ENCODE data around the gene RFX7.

Gene RFX7

DNA sequence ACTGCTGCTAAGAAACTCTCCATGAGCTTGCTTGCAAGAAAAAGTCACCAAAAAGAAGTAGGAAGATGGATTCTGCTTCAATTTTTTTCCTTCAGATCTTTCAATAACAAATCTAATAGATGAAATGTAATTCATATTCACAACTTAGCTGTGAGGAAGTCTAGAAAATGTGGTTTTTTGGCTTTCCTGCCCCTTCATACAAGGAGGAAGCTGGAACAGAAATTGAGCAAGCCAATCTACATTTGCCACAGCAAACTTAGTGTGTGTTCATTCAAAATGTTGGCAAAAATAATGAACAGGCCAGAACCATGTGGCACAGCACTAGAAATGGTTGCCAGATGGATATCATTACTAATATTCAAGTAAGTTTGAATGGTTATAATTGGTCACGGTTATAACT, 157.1 kb downstream of the RFX7 start:
- in situ Hi-C loops (cut with MboI; ENCODE audit: low sequenced_read_pairs, unreplicated experiment), result no loop called here
- no peak for DNase-seq (ENCODE audit: low spot score)
- TF ChIP-seq, protein P1, sequence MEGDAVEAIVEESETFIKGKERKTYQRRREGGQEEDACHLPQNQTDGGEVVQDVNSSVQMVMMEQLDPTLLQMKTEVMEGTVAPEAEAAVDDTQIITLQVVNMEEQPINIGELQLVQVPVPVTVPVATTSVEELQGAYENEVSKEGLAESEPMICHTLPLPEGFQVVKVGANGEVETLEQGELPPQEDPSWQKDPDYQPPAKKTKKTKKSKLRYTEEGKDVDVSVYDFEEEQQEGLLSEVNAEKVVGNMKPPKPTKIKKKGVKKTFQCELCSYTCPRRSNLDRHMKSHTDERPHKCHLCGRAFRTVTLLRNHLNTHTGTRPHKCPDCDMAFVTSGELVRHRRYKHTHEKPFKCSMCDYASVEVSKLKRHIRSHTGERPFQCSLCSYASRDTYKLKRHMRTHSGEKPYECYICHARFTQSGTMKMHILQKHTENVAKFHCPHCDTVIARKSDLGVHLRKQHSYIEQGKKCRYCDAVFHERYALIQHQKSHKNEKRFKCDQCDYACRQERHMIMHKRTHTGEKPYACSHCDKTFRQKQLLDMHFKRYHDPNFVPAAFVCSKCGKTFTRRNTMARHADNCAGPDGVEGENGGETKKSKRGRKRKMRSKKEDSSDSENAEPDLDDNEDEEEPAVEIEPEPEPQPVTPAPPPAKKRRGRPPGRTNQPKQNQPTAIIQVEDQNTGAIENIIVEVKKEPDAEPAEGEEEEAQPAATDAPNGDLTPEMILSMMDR (IDR thresholded peaks at IDR 0.05; ENCODE audit: borderline replicate concordance, control extremely low read depth, extremely low read depth, insufficient read depth, missing control alignments), result no peak

DNA sequence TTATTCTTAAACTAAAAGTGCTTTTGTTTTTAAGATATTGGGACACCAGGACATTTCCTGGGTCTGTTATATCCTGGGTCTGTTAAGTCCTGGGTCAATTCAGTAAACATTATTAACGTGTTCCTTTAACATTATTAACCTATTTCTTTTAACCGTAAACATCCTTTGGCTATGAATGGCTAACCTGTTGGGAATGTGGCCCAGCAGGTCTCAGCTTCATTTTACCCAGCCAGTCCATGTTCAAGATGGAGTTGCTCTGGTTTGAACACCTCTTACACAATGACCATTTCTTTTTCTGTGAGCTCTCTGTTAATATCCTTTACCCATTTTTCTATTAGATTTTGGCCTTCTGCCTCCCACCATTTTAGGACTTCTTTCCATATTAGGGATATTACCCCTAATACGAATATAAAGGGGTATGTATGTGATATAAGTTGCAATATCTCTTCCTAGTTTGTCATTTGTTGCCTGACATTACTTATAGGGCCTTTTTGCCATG, 161.4 kb downstream of the RFX7 start:
- in situ Hi-C loops (cut with MboI; ENCODE audit: low sequenced_read_pairs, unreplicated experiment), result no loop called here
- DNase-seq (ENCODE audit: low spot score), result no peak
- TF ChIP-seq, protein P1 (IDR thresholded peaks at IDR 0.05; ENCODE audit: borderline replicate concordance, control extremely low read depth, extremely low read depth, insufficient read depth, missing control alignments), result no peak

DNA sequence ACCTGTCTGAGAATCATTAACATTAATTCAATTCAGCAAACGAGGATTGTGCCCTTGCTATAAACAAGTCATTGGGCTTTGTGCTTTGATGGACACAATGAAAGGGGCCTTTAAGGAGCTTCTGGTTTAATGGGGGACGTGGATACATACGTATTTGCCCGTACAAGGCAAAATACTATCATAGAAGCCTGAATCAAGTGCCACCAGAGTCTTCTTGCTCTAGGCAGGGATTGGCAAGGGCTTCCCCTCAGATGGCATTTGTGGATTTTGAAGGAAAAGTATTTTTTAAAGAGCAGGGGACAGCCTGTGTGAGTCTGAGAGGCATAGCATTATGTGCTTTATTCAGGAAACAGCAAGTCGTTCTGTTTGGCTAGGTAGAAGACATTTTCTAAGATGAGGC, 166.6 kb downstream of the RFX7 start:
- TF ChIP-seq, protein P1 (IDR thresholded peaks at IDR 0.05; ENCODE audit: borderline replicate concordance, control extremely low read depth, extremely low read depth, insufficient read depth, missing control alignments), result no peak
- in situ Hi-C loops (cut with MboI; ENCODE audit: low sequenced_read_pairs, unreplicated experiment), result no loop called here
- no peak for DNase-seq (ENCODE audit: low spot score)

DNA sequence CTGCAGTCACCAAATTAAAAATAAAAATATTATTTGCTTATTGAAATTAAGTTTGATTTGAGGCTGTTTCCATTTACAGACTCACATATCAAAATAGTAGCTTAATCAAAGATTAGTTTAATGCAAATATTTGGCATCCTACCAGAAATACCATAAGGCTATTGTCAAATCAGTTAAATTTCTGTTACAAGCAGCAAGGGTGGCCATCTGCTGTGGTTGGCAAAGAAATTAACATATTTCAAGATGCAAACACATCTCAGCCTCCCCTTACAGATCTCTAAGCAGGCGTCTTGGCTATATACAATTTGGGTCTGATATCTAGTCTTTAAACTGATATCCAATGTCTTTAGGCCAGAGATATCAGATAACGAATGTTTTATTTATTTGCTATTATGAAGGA, 167.0 kb downstream of the RFX7 start:
- in situ Hi-C loops (cut with MboI; ENCODE audit: low sequenced_read_pairs, unreplicated experiment), result no loop called here
- no peak for DNase-seq (ENCODE audit: low spot score)
- TF ChIP-seq, protein P1 (IDR thresholded peaks at IDR 0.05; ENCODE audit: borderline replicate concordance, control extremely low read depth, extremely low read depth, insufficient read depth, missing control alignments), result no peak

DNA sequence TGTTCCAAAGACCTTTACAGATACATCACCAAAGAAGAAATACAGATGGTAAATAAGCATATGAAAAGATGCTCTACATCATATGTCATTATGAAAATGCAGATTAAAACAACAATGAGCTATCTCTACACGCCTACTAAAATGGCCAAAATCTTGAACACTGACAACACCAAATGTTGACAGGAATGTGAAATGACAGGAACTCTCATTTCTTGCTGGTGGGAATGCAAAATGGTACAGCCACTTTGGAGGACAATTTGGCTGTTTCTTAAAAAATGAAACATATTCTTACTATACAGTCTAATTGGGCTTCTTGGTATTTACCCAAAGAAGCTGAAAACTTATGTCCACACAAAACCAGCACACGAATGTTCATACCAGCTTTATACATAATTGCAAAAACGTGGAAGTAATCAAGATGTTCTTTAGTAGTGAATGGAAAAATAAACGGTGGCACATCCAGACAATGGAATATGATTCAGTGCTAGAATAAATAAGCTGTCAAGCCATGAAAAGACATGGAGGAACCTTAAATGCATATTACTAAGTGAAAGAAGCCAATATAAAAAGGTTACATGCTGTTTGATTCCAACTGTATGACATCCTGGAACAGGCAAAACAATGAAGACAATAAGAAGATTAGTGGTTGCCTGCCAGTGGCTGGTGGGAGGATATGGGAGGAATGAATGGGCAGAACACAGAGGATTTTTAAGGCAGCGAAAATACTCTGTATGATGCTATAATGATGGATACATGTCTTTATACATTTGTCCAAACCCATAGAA, 169.0 kb downstream of the RFX7 start:
- in situ Hi-C loops (cut with MboI; ENCODE audit: low sequenced_read_pairs, unreplicated experiment), result no loop called here
- TF ChIP-seq, protein P1 (IDR thresholded peaks at IDR 0.05; ENCODE audit: borderline replicate concordance, control extremely low read depth, extremely low read depth, insufficient read depth, missing control alignments), result no peak

DNA sequence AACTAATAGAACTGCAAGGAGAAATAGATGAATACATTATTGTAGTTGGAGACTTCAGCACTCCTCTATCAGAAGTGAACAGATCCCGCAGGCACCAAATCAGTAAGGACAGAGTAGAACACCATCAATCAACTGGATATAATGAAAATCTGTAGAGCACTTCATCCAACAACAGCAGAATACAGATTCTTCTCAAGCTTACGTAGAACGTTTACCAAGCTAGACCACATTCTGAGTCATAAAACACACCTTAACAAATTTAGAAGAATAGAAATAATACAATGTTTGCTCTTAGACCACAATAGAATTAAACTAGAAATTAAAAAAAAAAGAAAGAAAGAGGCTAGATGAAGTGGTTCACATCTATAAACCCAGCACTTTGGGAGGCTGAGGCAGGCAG, 179.5 kb downstream of the RFX7 start:
- in situ Hi-C loops (cut with MboI; ENCODE audit: low sequenced_read_pairs, unreplicated experiment), result no loop called here
- TF ChIP-seq, protein P1 (IDR thresholded peaks at IDR 0.05; ENCODE audit: borderline replicate concordance, control extremely low read depth, extremely low read depth, insufficient read depth, missing control alignments), result no peak
- DNase-seq (ENCODE audit: low spot score), result no peak

More for the DNA sequence above, 169.0 kb downstream of the RFX7 start:
- no peak for DNase-seq (ENCODE audit: low spot score)
